Measurements from ENCODE around the gene C10orf88. TPM values are rescaled to one million over a fixed set of nuclear protein-coding genes. Genes with fewer than 3 reads are reported as not detected.

The C10orf88 gene
- total and polyA plus RNA-seq, 2 of the 8 experiments (the other 6 are each of a cell fraction or from before 2014, with no cell fraction given): 3.2 to 11.0 TPM

- H3K9me3 ChIP-seq (ENCODE audit: insufficient read depth in 2 of 2, low read depth in 1 of 2, low read length in 1 of 2): no peaks in the 10 kb centered on the region; a peak in 1 of 4 replicates
- H4K20me1 ChIP-seq (replicated peaks in 1 of 2; ENCODE audit: control insufficient read depth in 1 of 2, insufficient read depth in 2 of 2, low read length in 2 of 2): peaks cover 0 to 4% of the 10 kb centered on the region in 2 experiments
- H2BK120ac ChIP-seq (replicated peaks; ENCODE audit: low read depth, low read length): no peak overlapping the region
- H3K4ac ChIP-seq (replicated peaks; ENCODE audit: insufficient read length, low read depth, low read length): no peak overlapping the region
- no peak overlapping the region for H3K14ac ChIP-seq (ENCODE audit: insufficient read length)
- H3K4me1 ChIP-seq (replicated peaks in 1 of 4; ENCODE audit: control insufficient read depth in 3 of 4, insufficient read depth in 4 of 4, low read length in 3 of 4): no peaks in the 10 kb centered on the region
- peaks cover 0 to 35% of the 10 kb centered on the region in 2 experiments; a peak in 2 of 4 replicates for H3K79me2 ChIP-seq (ENCODE audit: control insufficient read depth in 1 of 2, insufficient read depth in 2 of 2, low read length in 2 of 2)
- no peaks in the 10 kb centered on the region; the same call in 1 of the 2 replicates for H3K79me1 ChIP-seq (ENCODE audit: low read depth, low read length)
- H2BK12ac ChIP-seq (ENCODE audit: low read depth, low read length): no peak overlapping the region
- no peak overlapping the region for H3K23ac ChIP-seq (ENCODE audit: insufficient read length)
- no peak overlapping the region for H3K4me3 ChIP-seq (ENCODE audit: extremely low read depth in 1 of 4, insufficient read depth in 2 of 4, low read depth in 3 of 4, low read length in 4 of 4)
- ChIA-PET CTCF (ENCODE audit: partially characterized antibody) (interaction anchor here (1.0 to 4.4 kb wide), 5 partner anchors 9 to 23 kb away, joined by 3 to 24 read pairs (median 4); partner anchors contain the start of gene IKZF5), POLR2A (ENCODE audit: partially characterized antibody) (interaction anchor here (1.0 to 1.7 kb wide), 4 partner anchors 9 to 17 kb away, joined by 3 to 6 read pairs (median 4); partner anchors contain the start of gene IKZF5)
- no peak overlapping the region for H3K27ac ChIP-seq (ENCODE audit: low read depth, low read length)
- no peak overlapping the region for H4K5ac ChIP-seq (ENCODE audit: insufficient read length, low read depth, low read length)
- H3K27me3 ChIP-seq (replicated peaks in 1 of 4; ENCODE audit: control insufficient read depth in 3 of 4, extremely low read depth in 1 of 4, insufficient read depth in 3 of 4, low read length in 3 of 4): no peaks in the 10 kb centered on the region
- no peak overlapping the region for H4K8ac ChIP-seq (ENCODE audit: extremely low read depth, insufficient read depth, low read length)
- H2BK5ac ChIP-seq (ENCODE audit: low read depth, low read length): no peak overlapping the region
- H2AFZ ChIP-seq (ENCODE audit: low read length): no peak overlapping the region
- no peaks in the 10 kb centered on the region for H3K23me2 ChIP-seq (ENCODE audit: low read depth, low read length)
- no peak for DNase-seq (ENCODE audit: low read depth in 1 of 2, low spot score in 2 of 2)
- peaks cover 0 to 16% (median 6%) of the 10 kb centered on the region in 4 experiments; a peak in 6 of 8 replicates for H3K36me3 ChIP-seq (ENCODE audit: control insufficient read depth in 2 of 4, insufficient read depth in 4 of 4, low read length in 3 of 4)
- H2AK5ac ChIP-seq (ENCODE audit: low read depth, low read length): no peak overlapping the region
- no peak overlapping the region for H3K56ac ChIP-seq (replicated peaks; ENCODE audit: insufficient read length, low read depth, low read length)
- H2BK15ac ChIP-seq (ENCODE audit: low read length): no peak overlapping the region
- H3K18ac ChIP-seq (ENCODE audit: extremely low read depth, low read length): no peak overlapping the region
- no peak overlapping the region for H2BK20ac ChIP-seq (ENCODE audit: low read length)
- H3K9ac ChIP-seq (replicated peaks in 1 of 4; ENCODE audit: extremely low read depth in 1 of 4, low read depth in 3 of 4, low read length in 3 of 4): no peak overlapping the region
- no peak overlapping the region for H3K4me2 ChIP-seq (ENCODE audit: insufficient read depth in 1 of 2, low read depth in 2 of 2, low read length in 2 of 2)
- WGBS, 2 experiments (ENCODE audit: extremely low coverage in 1 of 2, insufficient coverage in 1 of 2, insufficient read length in 1 of 2, insufficient replicate concordance in 2 of 2, low coverage in 1 of 2, low lambda C conversion rate in 2 of 2, missing lambda C conversion rate in 1 of 2): 84% methylated on average over 3 of the region's 3 CpGs; no CpG with 5 or more reads in 1 of the 2 experiments
- TF ChIP-seq POLR2A (IDR thresholded peaks at IDR 0.05; ENCODE audit: control extremely low read depth in 1 of 2, low read depth in 2 of 2, low read length in 2 of 2) (no peak), PHF8 (conservative IDR thresholded peaks at IDR 0.05; ENCODE audit: low read depth, low read length) (no peak)
- FAIRE-seq: no peak
- no peak overlapping the region for H4K91ac ChIP-seq (replicated peaks; ENCODE audit: insufficient read length, low read length)
Measured at GRCh38 chr10:122998934-122999333, 44.9 kb upstream of the C10orf88 start.
